HG03097 (cell line): ENCODE measurements around the gene ASCC2.
A peak's percentile ranks its signal among the peaks of the same experiment; 100 is the strongest.

ENCODE experiments used
- ATAC-seq: cut with Tn5 transposase; IDR thresholded peaks from one replicate; pipeline ENCODE4 v1.9.1; 2021; ENCODE audit not compliant: unreplicated experiment, low FRiP score

ASCC2 gene

DNA sequence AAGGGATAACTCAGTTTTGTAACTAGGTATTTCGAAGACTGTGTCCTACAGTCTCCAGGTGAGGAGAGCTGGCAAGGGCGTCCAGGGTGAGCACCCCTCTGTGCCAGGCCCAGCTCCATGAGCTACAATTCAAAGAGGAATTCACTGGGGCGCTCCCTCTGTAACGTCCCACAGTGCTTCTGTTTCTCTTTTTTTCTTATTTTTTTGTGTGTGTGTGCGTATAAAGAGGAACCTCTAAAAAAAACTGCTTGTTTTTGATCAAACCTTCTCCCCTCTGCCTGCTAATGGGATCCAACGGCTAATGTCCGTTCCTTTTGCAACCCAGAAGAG is 17.1 kb downstream of the ASCC2 start:
- ATAC-seq = no peak

DNA sequence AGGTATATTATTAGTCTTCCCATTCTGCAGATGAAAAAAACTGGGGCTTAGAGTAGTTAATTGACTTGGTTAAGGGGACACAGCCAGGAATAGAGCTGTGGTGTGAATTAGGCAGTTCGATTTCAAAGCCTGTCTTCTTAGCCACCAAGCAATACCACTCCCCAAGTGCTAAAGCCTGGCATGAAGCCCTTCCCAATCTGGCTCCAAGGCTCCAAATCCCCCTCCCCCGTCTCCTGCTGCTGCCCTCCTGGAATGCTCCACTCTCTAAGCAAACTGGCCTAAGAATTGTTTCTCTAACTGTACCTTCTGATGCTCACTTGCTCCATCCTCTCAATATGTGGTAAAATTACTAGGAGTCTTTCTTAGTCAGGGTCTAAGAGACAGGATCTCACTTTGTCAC is 18.6 kb downstream of the ASCC2 start:
- no peak for ATAC-seq

DNA sequence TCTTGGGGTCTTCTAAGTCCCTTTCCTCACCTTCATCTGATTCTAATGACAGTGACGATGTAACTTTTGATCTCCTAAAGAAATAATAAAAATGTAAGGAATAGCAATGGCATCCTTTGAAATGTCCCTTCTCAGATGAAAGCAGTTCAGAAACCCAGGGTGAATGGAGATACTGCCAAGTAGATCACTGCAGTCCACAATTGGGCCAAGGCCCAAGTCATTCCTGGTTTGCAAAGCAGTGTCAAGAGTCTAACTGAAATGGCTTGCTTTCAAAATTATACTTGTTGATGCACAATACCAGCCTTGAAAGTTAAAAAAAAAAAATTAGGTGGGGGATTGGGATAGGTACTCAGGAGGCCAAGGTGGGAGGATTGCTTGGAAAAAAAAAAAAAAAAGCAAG is 20.4 kb downstream of the ASCC2 start:
- no peak for ATAC-seq

DNA sequence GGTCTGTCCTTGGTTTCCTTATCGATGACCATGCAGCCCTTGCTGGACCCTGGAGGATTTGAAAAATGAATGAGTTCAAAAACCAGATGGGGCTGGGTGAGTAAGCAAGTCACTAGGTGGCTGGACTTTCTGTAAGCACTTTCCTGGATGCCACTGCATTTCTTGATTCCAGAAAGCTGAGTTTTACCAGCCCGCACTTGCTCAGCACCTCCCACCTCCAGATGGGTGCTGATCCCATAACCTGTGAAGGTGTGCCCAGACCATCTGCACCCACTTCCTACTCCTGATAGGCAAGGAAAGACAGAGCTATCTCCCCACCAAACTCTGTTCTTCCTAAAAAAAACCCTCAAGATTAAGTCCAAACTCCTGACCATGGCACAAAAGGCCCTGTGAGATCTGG is 21.1 kb downstream of the ASCC2 start:
- no peak for ATAC-seq

DNA sequence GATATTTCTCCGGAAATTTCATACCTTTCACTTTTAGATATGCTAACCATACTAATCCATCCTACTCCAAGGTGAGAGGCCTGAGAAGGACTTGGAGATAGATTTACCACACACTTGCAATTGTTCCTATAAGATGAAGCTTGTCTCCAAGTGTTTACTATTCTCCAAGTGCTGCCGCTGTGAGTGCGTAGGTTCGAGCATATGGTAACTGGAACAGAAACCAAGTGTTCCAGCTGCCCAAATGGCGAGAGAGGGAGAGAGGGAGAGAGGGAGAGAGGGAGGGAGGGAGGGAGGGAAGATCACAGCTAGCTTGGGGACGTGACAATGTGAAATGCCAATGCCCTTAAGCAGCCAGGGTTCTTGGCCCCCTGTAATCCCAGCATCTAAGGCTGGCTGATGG is 21.5 kb downstream of the ASCC2 start:
- ATAC-seq = no peak

DNA sequence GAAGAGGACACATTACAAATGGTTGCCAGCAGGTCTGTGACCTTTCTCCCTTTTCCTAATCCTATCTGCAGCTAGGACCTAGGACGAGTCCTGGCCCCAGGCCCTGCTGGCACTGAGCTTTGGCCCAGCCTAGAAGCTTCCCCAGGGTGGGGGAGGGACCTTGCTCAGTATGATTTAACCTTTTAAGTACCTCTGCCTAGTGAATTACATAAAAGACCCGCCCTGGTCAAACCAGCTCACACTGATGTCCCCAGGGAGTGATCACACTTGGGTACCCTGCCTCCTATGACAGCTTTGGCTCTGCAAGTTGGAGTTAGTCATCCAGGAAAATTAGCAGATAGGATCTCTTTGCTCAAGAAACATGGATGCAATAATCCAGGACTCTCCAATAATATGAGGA is 21.9 kb downstream of the ASCC2 start:
- no peak for ATAC-seq

DNA sequence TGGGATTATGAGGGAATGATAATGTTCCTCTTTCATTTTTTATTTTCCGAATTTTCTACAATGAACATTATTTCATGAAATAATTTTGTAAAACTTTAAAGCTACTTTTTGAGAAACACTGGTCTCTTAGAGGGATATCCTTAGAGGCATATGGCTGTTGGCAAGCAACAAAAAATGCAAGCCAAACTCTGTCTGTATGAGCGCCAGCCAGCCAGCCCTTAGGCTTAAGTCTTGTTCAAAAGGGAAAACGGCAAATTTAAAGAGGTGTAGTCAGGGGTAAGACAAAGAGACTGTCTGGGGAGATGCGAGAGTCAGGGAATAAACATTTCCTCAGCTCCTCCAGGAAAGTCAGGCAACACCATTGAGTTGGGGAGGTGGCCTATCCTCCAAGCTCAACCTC is 22.5 kb downstream of the ASCC2 start:
- ATAC-seq = no peak

DNA sequence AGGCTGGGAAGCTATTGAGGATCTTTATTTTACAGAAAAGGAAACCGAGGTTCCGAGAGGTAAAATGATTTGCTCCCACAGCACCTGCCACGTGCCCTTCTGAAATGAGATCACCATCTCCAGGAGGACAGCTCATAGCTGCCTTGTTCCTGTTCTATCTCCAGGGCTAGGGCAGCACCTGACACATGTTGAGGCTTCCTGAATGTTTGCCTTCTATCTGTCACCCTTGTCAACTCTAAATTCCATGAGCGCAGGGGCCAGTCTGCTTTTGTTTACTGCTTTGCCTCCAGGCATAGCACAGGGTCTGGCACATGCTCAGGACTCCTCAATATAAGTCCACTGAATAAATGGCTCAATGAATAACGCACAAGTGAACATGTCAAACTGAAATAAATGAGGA is 24.1 kb downstream of the ASCC2 start:
- ATAC-seq = no peak

DNA sequence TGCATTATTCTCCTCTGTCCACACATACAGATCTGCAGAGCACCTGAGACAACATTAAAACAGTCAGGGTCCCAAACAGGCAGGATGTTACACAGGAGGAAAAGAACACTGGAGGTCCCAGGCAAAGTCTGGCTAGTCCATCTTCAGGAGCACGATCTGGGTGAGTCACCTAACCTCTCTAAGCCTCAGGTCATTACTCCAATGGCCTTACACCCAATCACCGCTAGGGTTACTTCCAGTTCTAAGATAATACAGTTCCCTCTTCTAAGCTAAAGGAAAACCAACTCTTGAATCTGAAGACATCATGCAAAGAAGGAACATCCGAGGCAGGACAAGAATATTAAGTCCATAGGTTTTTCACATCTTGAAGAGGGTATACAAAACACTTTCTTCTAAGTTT is 24.5 kb downstream of the ASCC2 start:
- no peak for ATAC-seq

DNA sequence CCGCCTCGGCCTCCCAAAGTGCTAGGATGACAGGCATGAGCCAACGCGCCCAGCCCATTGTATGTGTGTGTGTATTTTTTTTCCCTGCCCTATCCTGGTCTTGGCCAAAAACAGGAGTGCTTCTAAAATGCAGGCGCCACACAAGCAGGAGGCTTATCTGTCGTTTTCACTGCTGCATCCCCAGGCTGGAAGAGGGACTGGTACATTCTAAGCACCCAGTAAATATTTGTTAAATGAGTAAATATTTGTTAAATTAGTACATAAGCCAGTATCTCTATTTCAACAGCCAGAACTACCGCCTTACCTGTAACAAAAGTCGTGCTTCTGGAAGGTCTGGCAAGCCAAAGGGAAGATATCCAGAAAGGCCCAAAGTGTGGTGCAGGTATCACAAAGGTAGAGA is 24.9 kb downstream of the ASCC2 start:
- ATAC-seq = no peak

DNA sequence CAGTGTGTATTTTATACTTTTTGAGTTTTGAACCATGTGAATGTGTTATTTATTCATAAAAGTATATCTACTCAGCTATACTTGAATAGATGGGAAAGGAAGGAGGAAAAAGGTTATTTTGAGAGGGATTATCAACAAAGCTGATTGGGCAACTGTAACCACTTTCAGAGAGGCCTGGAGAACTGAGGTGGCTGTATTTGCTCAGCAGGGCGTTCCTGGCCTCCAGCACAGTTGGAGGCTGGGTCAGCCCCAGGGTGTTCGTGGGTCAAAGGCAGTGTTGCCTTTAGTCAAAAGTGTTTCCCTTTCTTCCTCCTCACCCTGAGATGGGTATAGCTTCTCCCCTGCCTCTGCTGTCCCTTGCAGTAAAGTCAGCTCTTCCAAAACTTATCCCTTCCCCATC is 26.7 kb downstream of the ASCC2 start:
- no peak for ATAC-seq

DNA sequence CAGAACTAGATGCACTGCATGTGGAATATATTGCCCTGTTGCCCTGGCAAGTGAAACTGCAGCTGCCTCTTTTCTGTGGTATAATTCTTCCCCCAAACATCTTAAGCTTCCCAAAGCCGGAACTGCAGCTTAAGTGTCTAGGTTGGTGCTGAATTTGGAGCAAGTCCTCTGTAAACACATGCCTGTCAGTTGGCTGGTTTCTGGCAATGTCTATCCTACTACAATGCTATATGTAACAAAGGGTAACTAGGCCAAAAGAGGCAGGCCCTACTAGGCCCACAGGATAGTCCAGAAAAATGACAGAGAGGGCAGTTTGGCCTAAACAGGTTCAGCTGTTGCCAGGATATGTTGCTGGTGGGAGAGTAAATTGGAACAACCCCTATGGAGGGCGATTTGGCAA is 27.9 kb downstream of the ASCC2 start:
- ATAC-seq = no peak

DNA sequence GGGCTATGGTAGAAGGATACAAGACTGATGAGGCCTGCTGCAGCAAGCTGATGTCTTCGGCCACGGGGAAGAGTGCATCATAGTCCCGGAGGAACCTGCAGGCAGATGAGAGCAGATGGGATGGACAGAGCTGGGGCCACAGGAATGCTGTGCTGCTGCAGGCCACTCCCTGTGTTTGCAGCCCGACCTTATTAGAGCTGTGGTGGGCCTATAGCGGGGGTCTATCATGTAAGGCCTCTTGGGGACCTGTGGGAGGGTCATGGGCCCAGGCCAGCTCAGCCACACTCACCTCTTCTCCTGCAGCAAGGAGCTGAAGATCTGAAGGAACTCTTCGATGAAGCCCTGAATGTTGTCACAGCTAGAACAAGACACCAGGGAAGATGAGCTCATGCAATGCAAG is 31.9 kb downstream of the ASCC2 start:
- ATAC-seq = no peak

DNA sequence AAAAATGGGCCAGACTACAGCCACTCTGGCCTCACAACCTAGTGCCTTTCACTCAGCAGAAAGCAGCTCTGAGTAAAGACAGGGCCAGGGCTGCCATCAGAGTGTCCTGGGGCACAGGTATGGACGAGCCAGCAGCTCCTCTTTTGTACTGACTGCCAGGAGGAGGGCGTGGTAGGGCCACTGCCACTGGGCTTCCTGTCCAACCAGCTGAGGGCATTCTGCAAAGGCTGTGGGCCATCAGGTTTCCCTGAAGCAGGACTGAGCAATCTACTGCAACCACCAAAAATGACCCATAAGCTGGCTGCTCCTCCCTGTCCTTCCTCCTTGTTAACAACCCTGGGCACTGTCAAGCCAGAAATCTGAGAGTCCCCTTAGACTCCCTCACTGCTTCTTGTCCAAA is 33.1 kb downstream of the ASCC2 start:
- no peak for ATAC-seq

DNA sequence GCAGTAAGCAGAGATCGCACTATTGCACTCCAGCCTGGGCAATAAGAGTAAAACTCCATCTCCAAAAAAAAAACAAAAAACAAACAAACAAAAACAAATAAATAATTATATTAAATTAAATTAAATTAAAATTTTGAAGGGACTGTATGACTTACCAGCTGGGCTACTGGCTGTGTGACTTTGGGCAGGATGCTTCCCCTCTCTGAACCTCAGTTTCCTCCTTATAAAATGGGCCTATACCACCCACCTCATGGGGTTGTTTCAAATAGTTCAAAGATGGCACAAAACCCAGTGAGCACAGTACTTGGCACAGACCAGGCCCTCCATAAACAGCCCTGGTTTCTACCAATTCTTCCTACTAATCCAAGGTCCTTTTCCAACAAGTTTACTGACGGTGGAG is 34.9 kb downstream of the ASCC2 start:
- ATAC-seq = no peak

DNA sequence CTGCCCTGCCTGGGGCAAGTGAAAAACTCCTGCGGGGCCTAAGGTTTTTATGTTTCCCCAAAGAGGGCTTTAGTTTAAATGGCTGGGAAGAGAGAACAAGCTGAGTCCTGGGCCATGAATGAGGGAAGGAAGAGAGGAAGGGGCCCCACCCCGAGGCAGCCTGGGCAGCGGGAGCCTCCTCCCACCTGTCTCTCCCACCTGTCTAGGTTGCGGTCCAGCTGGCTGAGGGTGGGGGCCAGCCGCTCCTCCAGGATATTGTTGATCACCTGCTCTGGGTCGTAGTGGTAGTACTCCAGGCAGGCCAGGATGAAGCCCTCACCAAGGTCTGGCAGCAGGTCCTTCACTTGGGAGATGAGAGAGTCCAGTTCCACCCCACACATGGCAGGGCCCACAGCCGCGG is 36.3 kb downstream of the ASCC2 start:
- no peak for ATAC-seq

DNA sequence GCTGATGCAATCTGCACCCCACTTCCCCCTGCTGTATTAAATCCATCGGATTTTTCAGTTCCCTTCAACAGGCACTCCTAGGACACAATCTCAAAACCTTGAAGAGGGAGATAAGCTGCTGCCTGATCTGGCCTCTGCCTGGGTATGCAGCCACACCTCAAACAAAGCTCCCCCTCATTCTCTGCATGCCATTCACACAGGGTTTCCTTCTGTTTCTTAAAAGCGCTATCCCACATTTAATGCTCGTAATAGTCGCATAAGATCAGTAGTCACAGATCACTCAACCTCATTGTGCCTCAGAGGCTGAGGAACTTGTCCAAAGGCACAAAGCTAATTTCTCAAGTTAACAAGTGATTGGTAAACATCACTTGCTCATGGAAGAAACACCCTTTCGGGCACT is 36.9 kb downstream of the ASCC2 start:
- no peak for ATAC-seq

DNA sequence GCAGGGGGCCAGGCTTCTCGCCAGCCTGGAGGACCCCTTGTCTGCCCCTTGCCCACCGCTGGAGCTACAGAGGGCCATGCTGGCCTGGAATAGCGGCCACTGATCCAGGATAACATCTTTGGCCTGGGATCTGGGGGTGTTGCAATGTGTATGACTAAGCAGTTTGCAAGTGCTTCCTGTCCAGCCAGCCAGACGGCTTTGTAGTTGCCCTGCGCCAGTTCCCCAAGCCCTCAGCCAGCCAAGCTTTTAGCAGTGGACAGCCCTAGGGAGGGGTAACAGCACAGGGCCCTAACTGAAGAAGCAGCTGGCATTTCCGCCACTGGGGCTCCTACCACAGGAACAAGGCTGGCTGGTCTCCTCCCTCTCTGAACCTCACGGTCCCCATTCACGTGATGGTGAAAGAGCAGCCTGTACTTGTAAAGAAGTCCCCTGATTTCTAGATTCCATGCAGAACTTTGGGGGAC is 38.8 kb downstream of the ASCC2 start:
- no peak for ATAC-seq

DNA sequence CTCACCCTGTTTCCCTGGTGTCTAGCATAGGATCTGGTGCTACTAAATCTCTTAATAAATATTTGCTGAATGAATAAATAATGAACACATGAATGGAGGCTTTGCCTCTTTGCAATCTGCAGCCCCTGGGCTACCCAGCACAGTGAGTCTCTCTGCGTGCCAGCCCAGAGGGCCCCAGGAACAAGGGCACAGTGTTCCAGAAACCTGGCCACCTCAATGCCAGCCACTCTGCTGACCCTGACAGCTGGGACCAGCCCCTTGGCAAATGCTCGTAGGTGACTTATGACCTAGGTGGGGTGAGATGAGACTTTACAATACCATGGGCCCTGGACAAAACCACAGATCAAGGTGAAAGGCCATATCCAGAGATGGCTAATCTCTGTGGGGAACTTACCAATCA is 39.3 kb downstream of the ASCC2 start:
- no peak for ATAC-seq

DNA sequence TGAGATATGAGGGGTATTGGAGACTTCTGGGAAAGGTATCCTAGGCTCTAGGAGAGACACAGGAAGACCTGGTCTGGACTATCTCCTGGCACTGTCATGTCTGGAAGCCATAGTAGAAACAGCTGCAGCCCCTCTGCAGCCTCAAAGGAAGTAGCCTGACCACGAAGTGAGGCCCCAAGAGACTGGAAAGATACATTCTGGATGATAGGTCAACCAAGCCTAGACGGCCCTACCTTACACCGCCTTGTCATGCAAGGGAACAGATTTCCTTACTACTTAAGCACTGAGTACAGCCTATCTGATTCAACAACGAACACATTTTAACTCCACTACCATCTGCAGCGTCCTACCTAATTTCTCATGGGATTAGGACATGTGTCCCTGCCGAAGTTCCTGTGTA is 39.8 kb downstream of the ASCC2 start:
- no peak for ATAC-seq

DNA sequence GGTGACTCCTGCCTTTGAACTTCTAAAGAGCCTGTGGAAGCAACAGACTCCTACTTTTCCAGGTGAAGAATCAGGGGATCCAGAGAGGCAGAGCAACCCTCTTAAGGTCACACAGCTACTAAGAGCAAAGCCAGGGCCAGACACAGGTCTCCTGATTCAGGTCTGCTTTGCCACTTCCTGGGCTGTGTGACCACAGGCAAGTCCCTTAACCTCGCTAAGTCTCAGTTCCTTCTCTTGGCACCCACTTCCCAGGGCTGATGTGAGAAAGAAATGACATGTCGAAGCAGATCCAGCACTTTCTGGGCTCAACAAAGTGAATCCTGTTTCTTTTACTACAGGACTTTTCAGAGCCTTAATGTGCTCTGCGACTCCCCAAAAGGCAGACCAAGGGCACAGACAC is 40.7 kb downstream of the ASCC2 start:
- ATAC-seq = peak; percentile 49

DNA sequence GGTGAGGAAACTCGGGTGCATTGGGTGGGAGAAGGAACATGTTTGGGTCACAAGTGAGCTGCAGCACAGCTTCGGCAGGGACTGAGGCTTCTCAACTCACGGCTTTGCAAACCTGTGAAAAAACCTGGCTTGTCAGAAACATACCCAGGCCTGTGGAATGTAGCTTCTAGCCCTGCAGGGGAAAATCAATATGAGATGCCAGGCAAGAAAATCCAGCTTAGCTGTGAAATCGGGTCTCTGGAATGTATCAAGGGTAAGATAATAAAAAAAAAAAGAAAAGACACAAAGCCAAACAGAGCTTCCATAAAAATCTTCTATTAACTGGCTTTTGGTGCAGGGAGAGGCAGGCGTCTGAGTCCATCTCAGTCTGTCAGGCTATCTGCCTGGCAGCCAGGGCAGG is 42.4 kb downstream of the ASCC2 start:
- no peak for ATAC-seq

DNA sequence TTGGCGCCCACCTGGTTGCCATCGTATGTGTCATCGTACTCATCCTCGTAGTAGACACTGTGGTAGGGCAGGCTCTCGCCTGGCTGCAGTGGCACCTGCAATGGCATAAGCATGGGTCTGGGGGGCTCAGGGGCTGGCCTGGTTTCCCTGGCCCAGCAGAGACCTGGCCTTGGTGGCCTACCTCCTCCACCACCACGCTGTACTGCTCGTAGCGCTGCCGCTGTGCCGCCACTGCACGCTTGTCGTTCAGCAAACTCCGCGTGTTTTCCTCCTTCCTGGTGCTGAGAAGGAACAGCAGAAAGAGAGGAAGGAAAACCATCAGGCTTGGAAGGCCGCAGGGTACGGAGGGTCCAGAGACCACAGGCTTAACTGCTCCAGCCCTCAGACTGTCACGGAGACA is 44.7 kb downstream of the ASCC2 start:
- no peak for ATAC-seq

DNA sequence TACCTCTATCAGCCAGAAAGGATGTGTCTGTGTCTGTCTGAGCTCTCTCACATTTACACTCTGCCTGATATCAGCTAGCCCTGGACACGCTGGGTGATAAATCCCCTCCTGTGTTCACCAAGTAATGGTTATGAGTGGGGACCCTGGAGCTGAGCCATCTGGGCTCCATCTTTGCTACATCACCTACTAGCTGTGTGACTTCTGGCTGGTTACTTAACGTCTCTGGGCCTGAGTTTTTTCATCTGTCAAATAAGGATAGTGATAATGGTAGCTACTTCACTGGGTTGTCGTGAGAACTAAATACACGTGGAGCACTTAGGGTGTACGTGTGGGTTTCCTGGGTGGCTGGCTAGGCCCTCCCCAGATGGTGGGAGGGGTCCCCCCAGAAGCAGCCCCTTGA is 48.0 kb downstream of the ASCC2 start:
- ATAC-seq = no peak
